SK-N-MC (cell line): Measurements from ENCODE around the gene TMOD2.

Source experiments
- DNase-seq: peaks from one replicate; pipeline ENCODE4 v3.0.0-alpha.2; 2011; ENCODE audit warnings: low read depth, low spot score
- H3K27ac ChIP-seq: fragments of 200-600 bp; sonication (generic); 2 replicates; pipeline ENCODE4 v1.5.1; 2016; ENCODE audit warnings: mixed run types
- H3K36me3 ChIP-seq: fragments of 200-600 bp; sonication (generic); 2 replicates; pipeline ENCODE4 v1.6.1; 2017; ENCODE audit warnings: antibody characterized with exemption, low read length, mixed read lengths; ENCODE audit not compliant: insufficient read depth
- H3K4me3 ChIP-seq: fragments of 200-600 bp; sonication (generic); 2 replicates; pipeline ENCODE4 v1.5.1; 2016
- H3K9ac ChIP-seq: fragments of 200-600 bp; sonication (generic); 2 replicates; pipeline ENCODE4 v1.8.0; 2017; ENCODE audit warnings: mixed run types, mixed read lengths; ENCODE audit not compliant: insufficient read length
- H3K9me3 ChIP-seq: fragments of 200-600 bp; sonication (generic); 2 replicates; pipeline ENCODE4 v1.6.1; 2017; ENCODE audit warnings: low read depth, mild to moderate bottlenecking, antibody characterized with exemption, low read length, moderate library complexity, mixed read lengths
- EZH2 ChIP-seq: fragments of 200-600 bp; sonication (generic); IDR thresholded peaks from one replicate; pipeline ENCODE4 v1.6.1; 2017; ENCODE audit warnings: antibody characterized with exemption
- FOXP2 ChIP-seq: optimal IDR thresholded peaks from 2 replicates; pipeline ENCODE3; 2011; ENCODE audit warnings: mild to moderate bottlenecking, moderate library complexity; ENCODE audit not compliant: insufficient read depth; ENCODE audit errors: extremely low read length, control extremely low read depth
- POLR2AphosphoS5 ChIP-seq: IDR thresholded peaks from 2 replicates; pipeline ENCODE4 v1.6.1; 2012; ENCODE audit warnings: mild to moderate bottlenecking, low read depth, low read length, borderline replicate concordance

The TMOD2 gene

DNA sequence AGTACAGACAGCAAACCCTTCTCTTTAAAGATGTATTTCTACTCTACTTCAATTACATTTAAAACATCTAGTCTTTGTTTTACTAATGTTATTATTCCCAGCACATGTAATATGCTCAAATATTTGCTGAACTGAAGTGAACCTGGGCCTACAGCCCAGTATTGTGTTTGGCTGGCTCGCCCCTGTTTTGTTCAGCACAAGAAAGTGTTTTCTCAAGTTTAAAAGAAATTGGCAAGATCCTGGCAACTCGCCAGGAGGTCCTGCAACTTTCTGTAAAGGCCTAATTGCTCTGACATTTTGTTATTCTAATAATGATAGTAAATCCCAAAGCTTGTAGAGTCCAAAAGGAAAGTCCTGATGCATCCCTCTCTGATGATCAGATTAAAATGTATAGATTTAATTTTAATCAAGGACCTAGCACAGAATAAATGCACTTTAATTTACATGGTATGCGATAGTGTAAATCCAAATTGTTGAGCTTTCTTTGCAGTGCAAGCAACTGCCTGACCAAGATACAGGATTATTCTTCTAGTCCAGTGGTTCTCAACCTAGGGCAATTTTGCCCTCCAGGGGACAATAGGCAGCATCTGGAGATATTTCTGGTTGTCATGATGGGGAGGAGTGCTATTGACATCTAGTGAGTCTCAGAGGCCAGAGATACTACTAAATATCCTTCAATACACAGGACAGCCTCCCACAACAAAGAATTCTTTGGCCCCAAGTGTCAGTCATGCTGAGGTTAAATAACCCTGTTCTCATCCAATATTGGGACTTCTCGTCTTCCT is 42.3 kb downstream of the TMOD2 start:
- no peak overlapping the region for H3K9ac ChIP-seq
- H3K36me3 ChIP-seq = no peaks in the 10 kb centered on the region
- no peak overlapping the region for H3K4me3 ChIP-seq
- no peak for DNase-seq
- H3K9me3 ChIP-seq = no peaks in the 10 kb centered on the region
- TF ChIP-seq EZH2 (no peak), FOXP2 (no peak), POLR2AphosphoS5 (no peak)
- no peak overlapping the region for H3K27ac ChIP-seq

DNA sequence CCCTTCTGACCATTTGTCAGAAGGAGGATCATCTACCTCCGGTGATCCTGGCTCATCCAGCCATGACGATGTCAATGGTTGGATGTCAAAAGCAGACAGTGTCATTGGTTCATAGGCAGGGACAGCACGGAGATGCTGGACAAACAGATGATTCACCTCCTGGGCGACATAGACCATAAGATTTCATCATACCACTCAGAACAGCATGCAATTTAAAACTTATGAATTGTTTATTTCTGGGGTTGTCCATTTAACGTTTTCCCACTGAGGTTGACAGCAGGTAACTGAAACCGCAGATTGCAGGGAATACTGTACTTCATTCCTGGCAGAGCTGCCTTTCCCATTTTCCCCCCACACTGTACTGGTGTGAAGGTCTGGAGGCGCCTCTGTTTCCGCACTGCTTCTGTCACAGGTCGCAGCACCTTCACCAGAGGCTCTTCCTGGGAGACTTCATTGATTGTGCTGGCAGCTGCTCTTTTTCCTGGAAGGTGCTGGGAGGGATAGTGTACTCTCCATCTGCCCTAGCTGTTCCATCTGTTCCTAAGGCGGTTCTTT is 45.5 kb downstream of the TMOD2 start:
- no peaks in the 10 kb centered on the region for H3K36me3 ChIP-seq
- no peaks in the 10 kb centered on the region for H3K9me3 ChIP-seq
- no peak overlapping the region for H3K4me3 ChIP-seq
- H3K9ac ChIP-seq = no peak overlapping the region
- DNase-seq = no peak
- TF ChIP-seq POLR2AphosphoS5 (no peak), EZH2 (no peak), FOXP2 (no peak)
- H3K27ac ChIP-seq = no peak overlapping the region

DNA sequence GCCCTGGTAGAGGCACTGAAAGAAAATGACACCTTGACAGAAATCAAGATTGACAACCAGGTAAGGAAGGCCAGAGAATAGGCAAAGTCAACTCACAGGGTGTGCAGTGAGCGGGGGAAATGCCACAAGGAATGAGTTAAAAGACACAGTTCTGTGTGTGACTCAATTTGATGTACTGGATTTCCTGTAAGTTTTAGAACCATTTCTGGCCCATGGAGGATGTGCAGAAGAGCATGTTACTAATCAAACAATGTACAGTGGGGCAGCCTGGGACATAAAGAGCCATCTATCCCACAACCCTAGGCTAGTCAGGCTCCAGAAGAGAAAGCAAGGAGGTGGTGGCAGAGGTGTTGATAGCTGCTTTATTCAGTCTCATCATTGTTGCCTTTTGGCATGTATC is 46.9 kb downstream of the TMOD2 start:
- TF ChIP-seq POLR2AphosphoS5 = no peak
- no peak for TF ChIP-seq FOXP2
- no peak for TF ChIP-seq EZH2
- no peak overlapping the region for H3K9ac ChIP-seq
- H3K4me3 ChIP-seq = no peak overlapping the region
- H3K27ac ChIP-seq = no peak overlapping the region
- H3K9me3 ChIP-seq = no peaks in the 10 kb centered on the region
- H3K36me3 ChIP-seq = no peaks in the 10 kb centered on the region
- no peak for DNase-seq

DNA sequence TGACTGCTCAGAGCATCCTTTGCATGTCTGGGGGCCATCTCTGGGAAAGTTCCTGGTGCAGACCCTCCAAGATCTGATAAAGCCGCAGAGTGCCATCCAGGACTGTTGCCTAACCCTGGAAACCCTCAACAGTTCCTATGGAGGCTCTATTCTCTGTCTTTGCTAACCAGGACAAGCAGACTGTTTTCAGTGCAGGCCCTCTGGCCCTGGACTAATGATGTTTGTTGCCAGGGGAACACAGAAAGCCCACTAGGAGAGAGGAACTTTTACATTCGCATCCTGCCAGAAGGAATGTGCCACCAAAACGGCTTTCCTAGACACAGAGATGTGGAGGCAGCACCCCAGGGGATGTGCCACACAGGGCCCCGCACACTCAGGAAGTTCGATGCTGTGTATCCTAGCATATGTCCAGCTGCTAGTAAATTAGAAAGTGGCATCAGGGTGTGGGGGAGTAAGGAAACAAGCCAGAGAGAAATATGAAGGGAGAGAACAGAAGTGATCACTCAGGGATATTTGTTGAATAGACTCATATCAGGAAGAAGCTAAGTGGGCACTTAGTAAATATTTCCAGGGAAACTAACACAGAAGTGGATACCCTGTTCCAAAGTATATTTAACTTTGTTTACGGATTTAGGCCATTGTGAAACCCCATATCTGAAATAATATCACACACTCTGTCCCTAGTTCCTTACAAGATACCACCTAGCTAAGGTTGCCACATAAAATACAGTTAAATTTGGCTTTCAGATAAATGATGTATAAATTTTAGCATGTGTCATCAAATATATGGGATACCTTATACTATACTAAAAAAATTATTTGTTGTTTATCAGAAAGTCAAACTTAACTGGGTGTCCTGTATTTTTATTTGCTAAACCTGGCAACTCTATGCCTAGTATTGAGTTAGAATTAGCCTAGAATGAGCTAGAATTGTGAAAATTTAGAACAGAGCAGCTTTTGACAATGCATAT is 48.2 kb downstream of the TMOD2 start:
- no peak overlapping the region for H3K27ac ChIP-seq
- TF ChIP-seq EZH2 (no peak), POLR2AphosphoS5 (no peak), FOXP2 (no peak)
- no peaks in the 10 kb centered on the region for H3K36me3 ChIP-seq
- H3K4me3 ChIP-seq = no peak overlapping the region
- H3K9me3 ChIP-seq = no peaks in the 10 kb centered on the region
- DNase-seq = no peak
- no peak overlapping the region for H3K9ac ChIP-seq

DNA sequence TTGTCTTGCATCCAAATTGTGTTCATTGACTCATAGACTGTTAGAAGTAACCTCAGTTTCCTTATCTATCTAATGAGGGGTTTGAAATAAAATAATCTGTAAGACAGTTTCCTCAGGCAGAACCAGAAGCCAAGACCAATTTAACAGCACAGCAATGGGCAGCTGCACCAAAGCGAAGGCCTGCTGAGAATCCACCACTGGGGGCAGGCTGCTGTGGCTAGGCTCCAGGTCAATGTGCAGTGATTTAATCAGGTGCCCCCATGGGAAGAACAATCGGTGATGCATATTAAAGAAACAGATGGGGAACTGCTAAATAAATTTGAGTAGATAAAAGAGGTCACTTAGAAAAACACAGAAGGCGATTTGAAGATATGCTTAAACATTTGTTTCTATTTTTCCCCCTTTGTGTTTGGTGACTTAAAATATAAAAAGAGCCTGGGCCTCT is 50.0 kb downstream of the TMOD2 start:
- DNase-seq = no peak
- no peak for TF ChIP-seq FOXP2
- TF ChIP-seq POLR2AphosphoS5 = no peak
- no peak for TF ChIP-seq EZH2
- Histone ChIP-seq H3K36me3 (no peaks in the 10 kb centered on the region), H3K27ac (no peak overlapping the region), H3K9ac (no peak overlapping the region), H3K4me3 (no peak overlapping the region), H3K9me3 (no peaks in the 10 kb centered on the region)

DNA sequence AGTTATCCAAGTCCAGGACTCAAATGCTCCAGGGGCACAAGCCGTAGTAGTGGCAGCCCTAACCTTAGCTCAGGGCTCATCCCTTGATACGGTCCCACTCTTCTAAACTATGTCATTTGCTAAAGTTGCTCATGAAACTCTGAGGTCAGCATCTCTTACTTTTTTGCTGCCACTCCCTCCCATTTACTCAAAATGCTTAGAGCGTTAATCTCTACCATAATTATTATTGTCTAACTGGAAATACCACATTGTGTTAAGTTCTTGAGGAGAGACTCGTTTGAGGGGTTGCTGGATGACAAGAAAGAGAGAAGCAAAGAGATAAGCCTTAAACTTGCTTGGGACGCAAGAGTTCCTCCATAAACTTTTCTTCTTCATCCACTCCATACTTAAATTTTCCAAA is 51.2 kb downstream of the TMOD2 start:
- DNase-seq = no peak
- Histone ChIP-seq H3K4me3 (no peak overlapping the region), H3K36me3 (no peaks in the 10 kb centered on the region), H3K9me3 (no peaks in the 10 kb centered on the region), H3K9ac (no peak overlapping the region), H3K27ac (no peak overlapping the region)
- TF ChIP-seq EZH2 (no peak), FOXP2 (no peak), POLR2AphosphoS5 (no peak)

DNA sequence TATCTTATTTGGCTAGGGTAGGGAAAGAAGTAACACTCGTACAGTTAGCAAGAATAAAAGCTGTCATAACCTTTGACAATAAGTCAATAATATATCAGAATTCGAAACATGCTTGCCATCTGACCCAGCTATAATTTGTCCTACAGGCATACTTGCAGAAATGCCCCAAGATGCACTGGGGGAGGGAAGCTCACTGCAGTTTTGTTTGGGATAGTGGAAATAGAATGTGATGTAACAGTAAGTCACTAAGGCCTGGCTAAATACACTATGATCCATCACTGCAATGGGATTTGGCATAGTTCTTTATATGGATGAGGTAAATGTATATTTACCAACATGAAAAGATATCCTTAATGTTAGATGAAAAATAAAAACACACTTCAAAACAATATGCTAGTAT is 52.6 kb downstream of the TMOD2 start:
- Histone ChIP-seq H3K27ac (no peak overlapping the region), H3K9me3 (no peaks in the 10 kb centered on the region), H3K9ac (no peak overlapping the region), H3K4me3 (no peak overlapping the region), H3K36me3 (no peaks in the 10 kb centered on the region)
- TF ChIP-seq POLR2AphosphoS5 (no peak), FOXP2 (no peak), EZH2 (no peak)
- DNase-seq = no peak

DNA sequence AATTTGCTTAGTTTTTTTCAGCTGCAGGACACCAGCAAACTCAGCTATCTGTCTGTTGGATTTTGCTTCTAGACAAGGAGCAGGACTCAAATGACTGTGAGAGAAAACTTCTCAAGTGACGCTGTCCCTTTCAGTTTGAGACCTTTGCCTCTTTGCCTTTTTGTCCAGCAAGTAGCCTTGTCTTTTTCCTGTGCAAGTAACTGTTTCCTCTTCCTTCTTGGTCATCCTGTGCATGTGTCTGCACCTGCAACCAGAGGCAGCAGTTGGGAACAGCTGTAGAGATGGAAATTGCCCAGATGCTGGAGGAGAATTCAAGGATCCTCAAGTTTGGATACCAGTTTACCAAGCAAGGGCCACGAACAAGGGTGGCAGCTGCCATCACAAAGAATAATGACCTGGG is 54.7 kb downstream of the TMOD2 start:
- no peak for DNase-seq
- Histone ChIP-seq H3K36me3 (no peaks in the 10 kb centered on the region), H3K9me3 (no peaks in the 10 kb centered on the region), H3K4me3 (no peak overlapping the region), H3K27ac (no peak overlapping the region), H3K9ac (no peak overlapping the region)
- TF ChIP-seq POLR2AphosphoS5 (no peak), FOXP2 (no peak), EZH2 (no peak)
